NCI-H146 treated with DMSO at 0.1 percent for 48 hours (cell line): Measurements from ENCODE around the gene ZIC4.

Source experiments
- DNase-seq: peaks from one replicate; lab custom pipeline; 2025; ENCODE audit not compliant: unreplicated experiment; lab: John Stamatoyannopoulos, UW

ZIC4 gene

DNA sequence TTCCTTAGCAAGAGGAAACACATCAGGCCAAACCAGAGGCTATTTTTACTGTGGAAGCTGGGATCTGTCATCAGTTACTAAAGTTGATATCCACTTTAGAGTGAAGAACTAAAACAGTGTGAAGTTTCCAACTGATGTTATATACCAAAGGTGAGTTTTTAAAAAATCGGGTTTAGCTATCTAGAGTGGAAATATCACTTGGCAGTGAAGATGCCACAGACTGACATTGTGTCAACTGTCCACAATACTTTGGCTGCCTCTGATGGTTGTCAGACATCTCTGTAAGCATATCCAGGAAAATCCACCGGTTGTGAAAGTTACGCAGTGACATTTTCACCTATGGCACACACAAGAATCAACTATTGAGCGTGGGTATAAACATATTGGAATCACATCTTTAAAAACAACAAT is 12.0 kb upstream of the ZIC4 start:
- no peak for DNase-seq

DNA sequence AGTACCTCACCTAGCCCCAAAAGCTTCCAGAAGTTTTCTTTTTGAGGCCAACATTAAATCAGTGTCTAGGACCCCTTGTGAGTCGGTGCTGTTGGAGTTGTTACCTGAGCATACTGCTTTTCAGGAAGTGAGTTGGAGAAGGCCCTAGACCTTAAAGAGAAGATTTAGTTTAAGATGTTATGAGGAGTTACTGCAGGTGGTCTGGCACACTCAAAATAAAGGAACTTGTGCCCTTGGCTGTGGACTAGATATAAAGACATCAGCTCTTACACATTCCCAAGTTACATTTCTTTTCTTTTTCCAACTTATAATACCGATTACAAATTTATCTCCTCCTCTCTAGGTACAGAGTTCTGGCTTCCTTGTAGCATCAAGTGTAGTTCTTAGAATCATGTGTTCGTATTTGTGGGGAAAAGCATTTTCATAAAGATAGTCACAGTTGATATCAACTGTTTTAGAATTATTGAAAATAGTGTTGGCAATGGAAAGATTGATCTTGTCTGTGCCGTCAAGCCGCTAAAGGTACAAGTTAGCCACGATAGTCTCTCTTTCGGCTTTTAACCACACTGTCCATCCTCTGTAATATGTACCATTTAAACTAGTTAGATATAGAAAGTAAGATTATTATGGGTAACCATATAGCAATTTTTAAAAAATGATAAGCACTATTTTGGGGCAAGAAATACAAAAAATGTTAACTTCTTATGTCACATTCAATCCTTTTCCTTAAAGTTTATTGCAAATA is 11.4 kb upstream of the ZIC4 start:
- DNase-seq: no peak

GRCh38 chr3:147416931-147417330 is 10.6 kb upstream of the ZIC4 start:
- no peak for DNase-seq

GRCh38 chr3:147415874-147416273 is 9.5 kb upstream of the ZIC4 start:
- DNase-seq: no peak

DNA sequence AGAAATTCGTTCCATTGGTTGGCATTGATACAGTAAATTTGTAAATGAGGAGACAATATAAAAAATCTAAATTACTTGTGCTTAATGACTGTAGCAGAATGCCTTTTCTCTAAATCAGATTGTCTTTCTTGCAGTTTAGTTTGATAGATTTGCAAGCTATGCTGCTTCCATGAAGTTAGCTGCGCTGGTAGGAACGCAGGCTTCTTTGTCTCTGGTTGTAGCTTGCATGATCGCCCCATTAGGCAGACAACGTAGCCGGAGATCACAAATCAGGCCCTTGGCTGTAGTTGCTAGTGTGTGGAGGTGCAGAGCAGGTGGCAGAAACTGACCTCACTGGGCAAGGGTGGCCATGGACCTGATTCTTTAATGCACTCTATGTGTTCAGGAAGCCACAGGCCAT is 8.9 kb upstream of the ZIC4 start:
- DNase-seq: no peak

DNA sequence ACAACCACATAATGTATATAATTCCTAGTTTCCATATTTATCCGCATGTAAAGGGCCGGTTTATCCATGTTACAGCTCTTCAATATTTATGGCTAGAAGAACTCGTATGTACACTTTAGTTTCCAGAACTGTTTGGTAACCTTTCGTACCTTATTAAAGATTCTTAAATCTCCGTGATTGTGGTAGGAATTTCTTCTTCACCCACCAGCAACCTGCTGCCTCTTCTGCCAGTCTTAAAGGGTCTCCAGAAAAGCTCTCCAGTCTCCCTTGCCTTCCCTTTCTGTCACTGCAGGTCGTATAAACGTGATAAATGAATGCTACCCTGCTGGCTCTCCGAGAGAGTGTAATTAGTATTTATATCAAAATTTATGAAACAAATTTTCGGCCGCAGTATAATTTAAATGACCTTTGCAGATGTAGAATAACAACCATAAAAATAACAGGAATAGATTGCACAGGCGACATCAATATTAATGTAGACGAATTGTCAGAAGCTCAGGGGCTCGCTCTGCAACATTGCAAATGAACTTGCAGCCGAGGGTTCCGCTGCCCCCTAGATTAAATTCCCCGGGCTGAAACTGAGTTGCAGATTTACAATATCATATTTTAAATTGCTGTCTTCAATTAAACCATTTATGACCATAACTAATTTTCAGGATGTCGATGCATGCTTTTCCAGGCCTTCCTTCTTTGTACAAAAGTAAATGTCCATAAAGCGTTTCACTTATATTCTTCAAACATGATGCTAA is 8.2 kb upstream of the ZIC4 start:
- no peak for DNase-seq

- no peak for DNase-seq
Measured at GRCh38 chr3:147413686-147414389, 7.5 kb upstream of the ZIC4 start.

DNA sequence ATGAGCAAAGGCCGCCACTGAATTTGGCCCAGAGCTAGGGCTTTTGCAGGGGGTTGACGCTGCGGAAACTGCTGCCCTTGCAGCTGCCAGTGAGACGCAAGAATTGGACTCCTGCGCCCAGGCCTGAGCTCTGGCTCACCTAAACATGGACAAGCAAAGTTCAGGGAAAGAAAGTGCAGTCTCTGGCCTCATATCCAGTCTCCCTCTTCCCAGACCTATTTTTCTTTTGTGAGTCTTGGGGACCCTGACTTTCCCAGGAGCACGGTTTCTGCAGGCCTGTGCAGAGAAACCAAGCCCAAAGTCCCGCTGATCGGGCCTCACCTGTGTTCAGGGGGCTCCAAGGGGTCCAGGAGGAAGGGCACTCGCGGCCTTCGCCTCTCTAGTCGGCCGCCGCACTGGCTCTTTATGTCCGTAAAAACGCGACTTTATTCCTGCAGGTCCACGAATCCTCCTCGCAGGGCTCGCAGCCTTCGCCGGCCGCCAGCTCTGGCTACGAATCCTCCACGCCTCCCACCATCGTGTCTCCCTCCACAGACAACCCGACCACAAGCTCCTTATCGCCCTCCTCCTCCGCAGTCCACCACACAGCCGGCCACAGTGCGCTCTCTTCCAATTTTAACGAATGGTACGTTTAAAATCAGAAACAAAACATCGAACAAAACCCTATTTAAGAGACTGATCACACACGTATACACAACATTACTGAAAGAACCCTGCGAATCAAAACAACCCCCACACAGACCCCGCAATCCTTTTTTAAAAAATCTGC is 6.8 kb upstream of the ZIC4 start:
- DNase-seq: no peak

- no peak for DNase-seq
Measured at GRCh38 chr3:147412261-147412916, 6.0 kb upstream of the ZIC4 start.

- no peak for DNase-seq
Measured at GRCh38 chr3:147411815-147412241, 5.5 kb upstream of the ZIC4 start.

GRCh38 chr3:147411238-147411814 is 5.0 kb upstream of the ZIC4 start:
- no peak for DNase-seq

GRCh38 chr3:147410526-147411237 is 4.3 kb upstream of the ZIC4 start:
- no peak for DNase-seq

- DNase-seq: no peak
Measured at GRCh38 chr3:147410116-147410525, 3.8 kb upstream of the ZIC4 start.

DNA sequence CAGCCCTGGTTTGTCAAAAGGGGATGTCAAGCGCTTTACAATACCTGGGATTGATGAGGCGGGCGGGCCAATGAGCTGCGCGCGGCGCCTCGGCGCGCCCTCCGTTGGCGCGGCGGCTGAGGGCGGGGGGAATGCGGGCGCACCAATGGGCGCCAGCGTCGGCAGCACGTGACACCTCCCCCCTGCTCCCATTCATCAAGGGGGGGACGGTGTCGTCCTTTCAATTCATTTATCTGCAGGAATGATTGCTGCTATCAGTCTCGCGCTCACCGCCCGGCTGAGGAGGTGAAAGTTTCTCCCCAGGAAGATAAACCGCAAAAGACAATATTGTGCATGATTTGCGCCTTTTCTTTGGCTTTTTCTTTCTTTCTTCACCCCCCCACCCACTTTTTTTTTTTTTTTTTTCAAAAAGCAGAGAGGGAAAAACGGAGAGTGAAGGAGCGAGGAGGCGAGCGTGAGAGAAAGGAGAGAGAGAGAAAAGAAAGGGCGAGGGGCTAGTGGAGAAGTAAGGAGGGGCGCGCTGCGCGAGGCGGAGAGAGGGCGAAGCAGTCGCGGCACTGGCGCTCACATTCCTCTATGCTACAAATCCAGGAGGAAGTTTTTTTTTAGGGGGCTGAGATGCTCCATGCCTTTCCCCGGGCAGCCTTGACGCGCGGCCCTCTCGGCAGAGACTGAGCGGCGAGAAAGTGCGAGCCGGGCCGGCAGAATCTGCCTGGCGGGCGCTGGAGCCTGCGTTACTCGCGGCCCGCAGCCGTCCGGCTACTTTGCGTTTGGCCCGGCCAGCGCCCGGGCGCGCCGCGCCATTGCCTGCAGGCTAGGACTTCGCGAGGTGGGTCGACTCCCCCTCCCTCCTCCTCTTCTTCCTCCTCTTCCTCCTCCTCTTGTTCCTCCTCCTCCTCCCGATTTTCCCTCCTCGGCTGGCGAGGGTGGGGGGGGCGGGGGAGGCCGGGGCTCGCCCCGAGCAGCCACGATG is 3.1 kb upstream of the ZIC4 start, which contains the start of gene ZIC1:
Gene ZIC1 (plus strand): TSS at position 223 of the 973 bp plus-strand sequence. CDS start 748 bp downstream, at position 971.
- DNase-seq: no peak

- no peak for DNase-seq
Measured at GRCh38 chr3:147408188-147409100, 2.1 kb upstream of the ZIC4 start.

DNA sequence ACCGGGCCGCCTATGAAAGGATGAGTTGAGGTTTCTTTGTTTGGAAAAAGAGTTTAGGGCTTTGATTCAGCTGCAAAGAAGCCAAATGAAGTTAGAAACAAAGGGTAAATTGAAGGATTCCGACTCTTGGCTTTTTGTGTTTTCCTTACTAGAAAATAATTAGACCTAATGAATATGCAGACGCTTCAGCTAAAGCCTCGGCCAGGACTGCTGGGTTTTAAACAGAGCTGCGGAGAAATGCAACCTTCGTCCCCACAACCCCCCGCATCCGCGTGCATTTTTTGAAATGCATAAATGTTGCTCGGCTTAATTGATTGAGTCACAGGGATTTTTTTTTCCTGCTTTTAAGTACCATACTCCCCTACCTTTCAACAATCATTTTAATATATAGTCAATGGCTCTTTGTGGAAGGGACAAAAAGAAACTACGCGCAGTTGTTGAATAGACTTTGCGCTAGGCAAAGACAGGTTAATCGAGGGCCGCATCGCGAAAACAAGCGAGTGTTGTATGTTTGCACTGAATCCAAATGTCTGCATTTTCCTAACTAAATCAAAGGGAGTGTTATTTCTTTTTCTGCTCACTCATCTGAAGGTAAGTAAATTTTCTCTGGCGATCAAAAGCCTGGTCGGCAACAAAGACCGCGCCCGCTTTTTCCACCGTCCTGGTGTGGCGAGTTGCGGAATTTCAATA is 1.3 kb upstream of the ZIC4 start:
- DNase-seq: no peak

DNA sequence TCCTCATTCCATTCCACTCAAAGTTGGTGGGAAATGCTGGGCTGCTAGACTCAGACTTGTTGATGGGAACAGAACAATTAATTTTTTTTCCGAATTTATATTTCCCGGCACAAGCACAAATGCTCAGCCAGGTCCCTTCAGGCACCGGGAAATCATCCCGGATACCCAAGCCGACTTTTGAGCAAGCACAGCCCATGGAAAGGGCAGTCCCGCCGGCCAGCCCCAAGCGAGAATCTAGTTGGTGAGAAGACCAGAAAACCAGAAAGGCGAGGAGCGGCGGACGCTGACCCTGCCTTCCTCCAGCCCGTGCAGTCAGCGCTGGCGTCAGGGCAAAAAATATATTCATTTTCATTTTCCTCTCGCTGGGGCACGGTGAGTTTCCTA is 763 bp upstream of the ZIC4 start:
- DNase-seq: no peak
